Psoas muscle (tissue), 8 donors: ENCODE measurements around the gene PCNX2. TPM values are rescaled to one million over a fixed set of nuclear protein-coding genes. Genes with fewer than 3 reads are reported as not detected.

Source experiments
- ATAC-seq, 4 donors: fragments of 200-7000 bp; cut with Tn5 transposase; one replicate each; pipeline ENCODE4 v1.9.1; 2020; ENCODE audit warnings: moderate library complexity in 3 of 4, mild to moderate bottlenecking in 2 of 4
- DNase-seq, 2 donors: peaks; one replicate each; pipeline ENCODE4 v3.0.0-alpha.2; 2020
- H3K27ac ChIP-seq: fragments of 200-600 bp; one replicate; pipeline ENCODE4 v1.8.0; 2022
- H3K27me3 ChIP-seq, 3 donors: fragments of 200-600 bp in 1 of 3; one replicate each; pipeline versions ENCODE4 v1.6.1 to v1.8.0; 2013 to 2022; ENCODE audit warnings: low read length in 2 of 3, mild to moderate bottlenecking in 2 of 3, moderate library complexity in 1 of 3; ENCODE audit not compliant: insufficient read depth in 3 of 3
- H3K36me3 ChIP-seq, 2 donors: fragments of 200-600 bp in 1 of 2; one replicate each; pipeline versions ENCODE4 v1.6.1 to v1.8.0; 2013 to 2022; ENCODE audit warnings: low read depth in 1 of 2, mild to moderate bottlenecking in 1 of 2, moderate library complexity in 1 of 2; ENCODE audit not compliant: insufficient read depth in 1 of 2
- H3K4me1 ChIP-seq: fragments of 200-600 bp; one replicate; pipeline ENCODE4 v1.8.0; 2022
- H3K4me3 ChIP-seq: fragments of 200-600 bp; one replicate; pipeline ENCODE4 v1.8.0; 2022; ENCODE audit warnings: mild to moderate bottlenecking
- H3K9me3 ChIP-seq: fragments of 200-600 bp; one replicate; pipeline ENCODE4 v1.8.0; 2022
- CTCF ChIP-seq: fragments of 200-600 bp; IDR thresholded peaks from one replicate; pipeline ENCODE4 v1.8.0; 2022; ENCODE audit warnings: antibody characterized with exemption
- WGBS, 3 donors: extraction: QIAGEN DNeasy Blood & Tissue Kit; methylation state at CpG; one replicate each; pipeline versions ENCODE4 v1.1.6 to v1.1.7; 2013; 5-methylcytosine and 5-hydroxymethylcytosine counted together
- intact Hi-C, 2 donors: fragments of 100-400 bp; cut with DNase I; formaldehyde crosslinking; loops; one replicate each; pipeline versions ENCODE4 v1.11.0 to v1.14.2; 2022
- polyA plus RNA-seq, 3 donors: library from polyadenylated mRNA; stranded (reverse); fragments of 200-250 nt; gene quantifications; one replicate each; pipeline ENCODE4 v1.2.3, GENCODE V29; 2013
- total RNA-seq, 4 donors: library from RNA; stranded (reverse); fragmentation: NEBNext Ultra II Directional in 2 of 4; extraction: Animal tissue kit (Norgen Biotek cat#: 25700) in 2 of 4; gene quantifications; one replicate each; pipeline versions ENCODE4 v1.2.1 to v1.2.4, GENCODE V29; 2021 to 2023
- donor health status: healthy with polysubstance abuse.
- donor health status: DM: no; HTN: no; CAD: no; lungs with moderate emphysema.
- donor health status: Bipolar disorder and iron deficiency.
- donor health status: healthy.
- donor health status: DM: yes; HTN: yes; CAD: no.
- donor health status: DM: no; HTN: no; CAD: no.
- donor health status: DM: no; HTN: no; CAD: no.
- donor health status: DM: yes; HTN: yes; CAD: no.

The PCNX2 gene
- total and polyA plus RNA-seq, 7 donors: 0.16 to 1.1 (median 0.54) TPM

GRCh38 chr1:233105225-233105624 lies 190.3 kb downstream of the PCNX2 start:
- Histone ChIP-seq H3K36me3 (no peaks in the 10 kb centered on the region), H3K27me3 (no peaks in the 10 kb centered on the region), H3K27ac (no peak overlapping the region), H3K9me3 (no peaks in the 10 kb centered on the region), H3K4me1 (peaks cover 4% of the 10 kb centered on the region), H3K4me3 (no peak overlapping the region)
- 62 to 67% (median 64%) methylated on average over 1 of the region's 1 CpG for WGBS, 3 donors
- TF ChIP-seq CTCF: no peak
- ATAC-seq (no peak), DNase-seq (no peak)
- intact Hi-C loops: no loop called here

- intact Hi-C loops: no loop called here
- no peaks in the 10 kb centered on the region for H3K36me3 ChIP-seq
- peaks cover 2% of the 10 kb centered on the region for H3K4me1 ChIP-seq
- 91 to 99% (median 98%) methylated on average over 2 of the region's 2 CpGs for WGBS, 3 donors
- H3K27ac ChIP-seq: no peak overlapping the region
- no peak overlapping the region for H3K4me3 ChIP-seq
- TF ChIP-seq CTCF: no peak
- H3K9me3 ChIP-seq: no peaks in the 10 kb centered on the region
- ATAC-seq: no peak
- no peak for DNase-seq
- H3K27me3 ChIP-seq: no peaks in the 10 kb centered on the region
These were observed 193.2 kb downstream of the PCNX2 start for GRCh38 chr1:233102341-233102740.

- intact Hi-C loops: no loop called here
- no peaks in the 10 kb centered on the region for H3K27me3 ChIP-seq
- ATAC-seq (no peak), DNase-seq (no peak)
- WGBS, 3 donors: 68 to 79% (median 71%) methylated on average over 1 of the region's 1 CpG
- H3K4me3 ChIP-seq: no peak overlapping the region
- no peaks in the 10 kb centered on the region for H3K9me3 ChIP-seq
- TF ChIP-seq CTCF: no peak
- no peaks in the 10 kb centered on the region for H3K4me1 ChIP-seq
- no peaks in the 10 kb centered on the region for H3K36me3 ChIP-seq
- no peak overlapping the region for H3K27ac ChIP-seq
These were observed 197.5 kb downstream of the PCNX2 start for GRCh38 chr1:233097959-233098580.

- 91 to 96% (median 93%) methylated on average over 3 of the region's 3 CpGs for WGBS, 3 donors
- no peaks in the 10 kb centered on the region for H3K36me3 ChIP-seq
- no peaks in the 10 kb centered on the region for H3K27me3 ChIP-seq
- no peak for TF ChIP-seq CTCF
- H3K9me3 ChIP-seq: no peaks in the 10 kb centered on the region
- ATAC-seq: no peak
- H3K4me1 ChIP-seq: no peaks in the 10 kb centered on the region
- DNase-seq: no peak
- H3K4me3 ChIP-seq: no peak overlapping the region
- intact Hi-C loops: no loop called here
- no peak overlapping the region for H3K27ac ChIP-seq
These were observed 198.0 kb downstream of the PCNX2 start for GRCh38 chr1:233097546-233097945.

- 88 to 95% (median 88%) methylated on average over 1 of the region's 1 CpG for WGBS, 3 donors
- H3K4me1 ChIP-seq: no peaks in the 10 kb centered on the region
- no peaks in the 10 kb centered on the region for H3K9me3 ChIP-seq
- intact Hi-C loops: no loop called here
- H3K27ac ChIP-seq: no peak overlapping the region
- H3K4me3 ChIP-seq: no peak overlapping the region
- ATAC-seq (no peak), DNase-seq (no peak)
- no peaks in the 10 kb centered on the region for H3K27me3 ChIP-seq
- TF ChIP-seq CTCF: no peak
- no peaks in the 10 kb centered on the region for H3K36me3 ChIP-seq
These were observed 200.8 kb downstream of the PCNX2 start for GRCh38 chr1:233094691-233095090.
